NCI-H69 (cell line): Measurements from ENCODE around the gene RAB1A.
A peak's percentile ranks its signal among the peaks of the same experiment; 100 is the strongest.
"Not testable (repeated sequence)": the region's sequence is repeated elsewhere in the genome, so short reads cannot be mapped to it uniquely, and the experiment has no call there.

Source experiments
- DNase-seq: peaks from one replicate; lab custom pipeline; 2025; lab: John Stamatoyannopoulos, UW

RAB1A gene

GRCh38 chr2:65129826-65130663 lies at the start of gene RAB1A:
Gene RAB1A (minus strand): TSS chr2:65130106. CDS start chr2:65129915, 191 bp downstream.
- peak; percentile 98 for DNase-seq

- DNase-seq = no peak
Measured at GRCh38 chr2:65177751-65178442, 48.0 kb upstream of the RAB1A start.

GRCh38 chr2:65175894-65176530 lies 46.1 kb upstream of the RAB1A start:
- no peak for DNase-seq

- DNase-seq = not testable (repeated sequence)
Measured at GRCh38 chr2:65174031-65174430, 44.1 kb upstream of the RAB1A start.

- no peak for DNase-seq
Measured at GRCh38 chr2:65172994-65173790, 43.3 kb upstream of the RAB1A start.

GRCh38 chr2:65170611-65171477 lies 40.9 kb upstream of the RAB1A start:
- not testable (repeated sequence) for DNase-seq

GRCh38 chr2:65169760-65170136 lies 39.8 kb upstream of the RAB1A start:
- no peak for DNase-seq

GRCh38 chr2:65165558-65165957 lies 35.7 kb upstream of the RAB1A start:
- no peak for DNase-seq

- DNase-seq = no peak
Measured at GRCh38 chr2:65164426-65164891, 34.6 kb upstream of the RAB1A start.

- no peak for DNase-seq
Measured at GRCh38 chr2:65161551-65162100, 31.7 kb upstream of the RAB1A start.

- DNase-seq = no peak
Measured at GRCh38 chr2:65159906-65160305, 30.0 kb upstream of the RAB1A start.

GRCh38 chr2:65159261-65159660 lies 29.4 kb upstream of the RAB1A start:
- DNase-seq = no peak

GRCh38 chr2:65158557-65158956 lies 28.7 kb upstream of the RAB1A start:
- DNase-seq = peak; percentile 57

- DNase-seq = not testable (repeated sequence)
Measured at GRCh38 chr2:65157856-65158255, 27.9 kb upstream of the RAB1A start.

- DNase-seq = no peak
Measured at GRCh38 chr2:65156041-65156440, 26.1 kb upstream of the RAB1A start.

GRCh38 chr2:65153515-65153914 lies 23.6 kb upstream of the RAB1A start:
- DNase-seq = no peak

GRCh38 chr2:65146078-65146477 lies 16.2 kb upstream of the RAB1A start:
- DNase-seq = no peak

- DNase-seq = no peak
Measured at GRCh38 chr2:65144571-65144970, 14.7 kb upstream of the RAB1A start.

GRCh38 chr2:65142515-65142914 lies 12.6 kb upstream of the RAB1A start:
- peak; percentile 3 for DNase-seq

- no peak for DNase-seq
Measured at GRCh38 chr2:65137197-65137775, 7.4 kb upstream of the RAB1A start.
